ENCODE data around the gene GLYATL3.

The GLYATL3 gene

GRCh38 chr6:49514571-49515484 lies 15.1 kb downstream of the GLYATL3 start:
- no peak for DNase-seq

DNA sequence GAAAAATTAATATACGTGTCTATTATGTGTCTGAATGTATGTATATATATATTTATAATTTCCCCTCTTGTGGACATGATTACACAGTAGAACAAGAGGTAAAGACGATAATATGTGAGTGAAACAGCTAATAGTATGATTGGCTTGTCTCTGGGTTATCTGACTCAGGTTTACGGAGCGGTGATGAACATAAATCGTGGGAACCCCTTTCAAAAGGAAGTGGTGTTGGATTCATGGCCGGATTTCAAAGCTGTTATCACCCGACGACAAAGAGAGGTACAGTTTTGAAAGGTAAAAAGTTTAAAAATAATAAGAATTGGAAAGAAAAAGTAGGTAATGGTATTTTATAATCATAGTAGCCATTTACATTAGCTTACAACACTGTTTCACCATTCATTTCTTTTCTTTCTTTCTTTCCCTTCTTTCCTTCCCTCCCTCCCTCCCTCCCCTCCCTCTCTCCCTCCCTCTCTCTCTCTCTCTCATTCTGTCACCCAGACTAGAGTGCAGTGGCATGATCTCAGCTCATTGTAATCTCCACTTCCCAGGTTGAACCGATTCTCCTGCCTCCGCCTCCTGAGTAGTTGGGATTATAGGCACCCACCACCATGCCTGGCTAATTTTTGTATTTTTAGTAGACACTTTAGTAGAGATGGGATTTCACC lies 15.9 kb downstream of the GLYATL3 start:
- no peak for DNase-seq

DNA sequence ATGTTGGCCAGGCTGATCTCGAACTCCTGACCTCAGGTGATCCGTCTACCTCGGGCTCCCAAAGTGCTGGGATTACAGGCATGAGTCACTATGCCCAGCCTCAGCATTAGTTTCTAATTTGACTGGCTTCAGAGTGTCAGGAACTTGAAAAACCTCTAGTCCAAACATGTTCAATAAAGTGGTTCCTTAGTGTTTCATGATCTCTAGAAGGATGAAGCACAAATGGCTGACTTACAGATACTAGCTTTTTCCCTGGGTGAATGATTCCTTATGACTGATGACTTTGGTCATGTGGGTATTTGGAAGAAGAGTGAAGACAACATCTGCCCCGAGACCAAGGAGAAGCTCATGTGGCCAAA lies 16.4 kb downstream of the GLYATL3 start:
- no peak for DNase-seq

- DNase-seq = no peak
These were observed 18.2 kb downstream of the GLYATL3 start for GRCh38 chr6:49517919-49518318.

DNA sequence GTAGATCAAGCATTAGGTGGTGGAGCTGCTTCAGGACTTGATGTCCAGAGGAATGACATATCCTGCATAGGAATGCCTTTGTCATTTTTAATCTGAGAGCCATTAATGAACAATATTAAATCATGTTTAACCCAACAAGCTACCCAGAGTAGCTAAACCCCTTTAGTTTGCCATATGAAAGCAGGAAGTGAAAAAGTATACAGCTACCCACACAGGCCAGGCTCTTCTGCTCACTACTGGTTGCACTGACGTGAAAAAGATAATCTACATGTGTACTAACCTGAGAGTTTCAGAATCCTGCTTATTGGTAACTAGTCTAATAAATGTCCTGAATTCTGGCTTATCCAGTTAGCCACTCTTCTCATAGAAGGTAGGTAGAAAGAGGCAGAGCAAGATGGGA lies 19.9 kb downstream of the GLYATL3 start:
- DNase-seq = no peak

GRCh38 chr6:49522710-49523593 lies 23.2 kb downstream of the GLYATL3 start:
- no peak for DNase-seq

GRCh38 chr6:49523901-49524300 lies 24.2 kb downstream of the GLYATL3 start:
- DNase-seq = no peak

DNA sequence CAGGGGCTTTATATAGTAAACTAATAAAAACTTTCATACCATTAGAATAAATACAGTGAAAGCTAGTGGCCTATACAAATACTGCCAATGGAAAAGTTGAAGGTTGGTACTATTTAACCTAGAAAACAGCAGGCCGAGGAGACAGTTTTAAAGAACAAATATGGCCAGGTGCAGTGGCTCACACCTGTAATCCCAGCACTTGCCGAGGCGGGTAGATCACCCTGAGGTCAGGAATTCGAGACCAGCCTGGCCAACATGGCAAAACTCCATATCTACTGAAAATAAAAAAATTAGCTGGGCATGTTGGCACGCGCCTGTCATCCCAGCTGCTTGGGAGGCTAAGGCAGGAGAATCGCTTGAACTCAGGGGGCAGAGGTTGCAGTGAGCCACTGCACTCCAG lies 24.8 kb downstream of the GLYATL3 start:
- DNase-seq = no peak

- no peak for DNase-seq
These were observed 26.9 kb downstream of the GLYATL3 start for GRCh38 chr6:49526598-49526997.

GRCh38 chr6:49527320-49527719 lies 27.6 kb downstream of the GLYATL3 start:
- no peak for DNase-seq

DNA sequence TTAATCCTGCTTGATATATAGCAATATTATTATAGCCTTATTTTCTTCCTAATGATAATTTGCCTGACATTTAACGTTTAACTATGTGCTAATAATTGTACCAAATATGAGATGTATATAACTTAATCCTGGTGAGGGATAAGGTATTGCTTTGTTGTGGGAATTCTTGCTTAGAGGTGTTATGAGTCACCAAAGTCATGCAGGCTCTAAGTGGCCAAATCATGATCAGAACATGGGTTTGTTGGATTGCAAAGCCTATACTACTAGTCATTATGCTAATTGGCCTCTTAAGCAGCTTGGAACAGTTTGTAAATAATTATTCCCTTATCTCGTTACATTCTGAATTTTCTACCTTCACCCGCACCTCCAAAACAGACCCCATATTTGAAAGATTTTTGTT lies 28.8 kb downstream of the GLYATL3 start:
- DNase-seq = no peak

GRCh38 chr6:49530141-49530776 lies 30.5 kb downstream of the GLYATL3 start:
- no peak for DNase-seq

- DNase-seq = peak; percentile 69
These were observed 32.2 kb downstream of the GLYATL3 start for GRCh38 chr6:49531774-49532569.

DNA sequence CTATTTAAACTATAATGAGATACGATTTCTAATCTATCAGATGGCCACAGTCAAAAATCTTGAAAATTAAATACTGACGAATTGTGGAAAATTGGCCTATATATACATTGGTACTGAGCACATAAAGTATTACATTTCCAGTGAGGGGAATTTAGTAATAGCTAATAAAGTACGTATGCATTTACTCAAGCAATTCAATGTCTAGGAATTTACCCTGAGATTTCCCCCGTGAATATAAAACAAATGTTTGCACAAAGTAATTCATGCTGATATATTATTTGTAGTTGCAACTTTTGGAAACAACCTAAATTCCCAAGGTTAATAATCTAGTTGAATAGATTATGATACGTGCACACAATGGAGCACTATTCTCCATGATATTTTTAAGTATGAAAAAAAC lies 36.1 kb downstream of the GLYATL3 start:
- DNase-seq = no peak

DNA sequence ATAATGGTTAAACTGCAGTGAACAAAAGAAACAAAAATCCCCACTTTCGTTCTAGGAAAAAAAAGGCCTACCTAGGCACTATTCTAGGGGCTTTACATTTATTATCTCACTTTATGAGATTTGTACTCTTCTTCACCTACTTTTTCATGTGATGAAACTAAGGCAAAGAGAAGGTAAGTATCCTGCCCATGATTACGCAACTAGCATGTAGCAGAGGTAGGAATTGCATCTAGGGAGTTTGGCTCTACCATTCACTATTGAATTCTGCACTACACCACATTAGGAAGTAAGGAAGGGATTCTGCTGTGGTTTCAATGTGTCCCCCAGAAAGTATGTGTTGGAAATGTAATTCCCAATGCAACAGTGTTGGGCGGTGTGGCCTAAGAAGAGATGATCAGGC lies 39.4 kb downstream of the GLYATL3 start:
- DNase-seq = no peak

- DNase-seq = no peak
These were observed 40.9 kb downstream of the GLYATL3 start for GRCh38 chr6:49540614-49541013.

GRCh38 chr6:49541210-49541724 lies 41.5 kb downstream of the GLYATL3 start:
- no peak for DNase-seq

- no peak for DNase-seq
These were observed 42.2 kb downstream of the GLYATL3 start for GRCh38 chr6:49541936-49542335.

GRCh38 chr6:49543087-49543858 lies 43.5 kb downstream of the GLYATL3 start:
- DNase-seq = no peak

GRCh38 chr6:49546331-49546730 lies 46.6 kb downstream of the GLYATL3 start:
- no peak for DNase-seq
